Coronary artery (tissue), 2 donors: ENCODE results near the gene CNNM2.
"Not testable (repeated sequence)": the region's sequence is repeated elsewhere in the genome, so short reads cannot be mapped to it uniquely, and the experiment has no call there.

Experiments
- DNase-seq: peaks from one replicate; pipeline ENCODE4 v3.0.0-alpha.2; 2017; ENCODE audit warnings: low spot score
- H3K27ac ChIP-seq, 2 donors: fragments of 200-600 bp; sonication (generic); one replicate each; pipeline ENCODE4 v1.5.1; 2016 to 2019
- H3K4me3 ChIP-seq: fragments of 200-600 bp; sonication (generic); 2 replicates; pipeline ENCODE4 v1.5.1; 2016; ENCODE audit warnings: mild to moderate bottlenecking, moderate library complexity
- TF ChIP-seq, protein P1 (sequence below): fragments of 200-600 bp; sonication (generic); IDR thresholded peaks from one replicate; pipeline ENCODE4 v1.5.1; 2019; ENCODE audit warnings: antibody characterized with exemption

The CNNM2 gene

DNA sequence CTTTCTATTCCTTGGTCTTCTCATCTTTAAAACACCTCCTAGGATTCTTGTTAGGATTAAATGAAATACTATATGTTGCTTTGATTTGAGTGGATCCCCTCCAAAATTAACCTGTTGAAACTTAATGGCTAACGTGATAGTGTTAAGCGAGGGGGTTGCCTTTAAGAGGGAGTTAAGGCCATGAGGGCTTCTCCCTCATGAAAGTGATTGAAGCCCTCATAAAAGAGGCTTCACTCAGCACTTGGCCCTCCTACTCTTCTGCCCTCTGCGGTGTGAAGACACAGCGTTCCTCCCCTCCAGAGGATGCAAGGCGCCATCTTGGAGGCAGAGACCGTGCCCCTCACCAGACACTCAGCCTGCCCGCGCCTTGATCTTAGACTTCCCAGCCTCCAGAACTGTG lies 46.6 kb downstream of the CNNM2 start:
- peak overlapping the region in 1 of 2 donors; percentile 36 for H3K27ac ChIP-seq
- TF ChIP-seq, protein P1, sequence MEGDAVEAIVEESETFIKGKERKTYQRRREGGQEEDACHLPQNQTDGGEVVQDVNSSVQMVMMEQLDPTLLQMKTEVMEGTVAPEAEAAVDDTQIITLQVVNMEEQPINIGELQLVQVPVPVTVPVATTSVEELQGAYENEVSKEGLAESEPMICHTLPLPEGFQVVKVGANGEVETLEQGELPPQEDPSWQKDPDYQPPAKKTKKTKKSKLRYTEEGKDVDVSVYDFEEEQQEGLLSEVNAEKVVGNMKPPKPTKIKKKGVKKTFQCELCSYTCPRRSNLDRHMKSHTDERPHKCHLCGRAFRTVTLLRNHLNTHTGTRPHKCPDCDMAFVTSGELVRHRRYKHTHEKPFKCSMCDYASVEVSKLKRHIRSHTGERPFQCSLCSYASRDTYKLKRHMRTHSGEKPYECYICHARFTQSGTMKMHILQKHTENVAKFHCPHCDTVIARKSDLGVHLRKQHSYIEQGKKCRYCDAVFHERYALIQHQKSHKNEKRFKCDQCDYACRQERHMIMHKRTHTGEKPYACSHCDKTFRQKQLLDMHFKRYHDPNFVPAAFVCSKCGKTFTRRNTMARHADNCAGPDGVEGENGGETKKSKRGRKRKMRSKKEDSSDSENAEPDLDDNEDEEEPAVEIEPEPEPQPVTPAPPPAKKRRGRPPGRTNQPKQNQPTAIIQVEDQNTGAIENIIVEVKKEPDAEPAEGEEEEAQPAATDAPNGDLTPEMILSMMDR: no peak
- no peak for DNase-seq
- no peak overlapping the region for H3K4me3 ChIP-seq

DNA sequence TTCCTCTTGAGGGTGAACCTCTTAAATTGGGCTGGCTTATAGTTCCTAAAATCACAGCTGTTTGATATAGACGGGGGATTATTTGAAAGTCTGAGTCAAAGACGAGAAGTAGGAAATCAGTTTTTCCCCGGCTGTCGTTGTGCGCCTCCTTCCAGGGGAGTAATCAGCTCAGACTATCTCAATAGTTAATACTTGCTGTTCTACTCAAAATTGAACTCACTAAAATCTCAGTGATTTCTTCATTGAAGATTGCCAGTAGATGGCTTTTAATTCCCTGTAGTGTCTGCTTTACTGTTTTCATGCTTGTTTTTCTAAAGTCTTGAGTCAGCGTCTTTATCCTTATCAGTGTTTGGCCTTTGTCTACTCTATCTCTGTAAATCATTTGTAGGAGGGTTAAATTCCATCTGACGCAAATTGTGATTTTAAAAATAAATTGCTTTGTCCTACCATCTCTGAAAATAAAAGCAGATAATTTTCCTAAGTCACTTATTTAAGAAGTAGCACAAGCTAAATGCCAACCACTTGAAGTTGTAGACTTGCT lies 47.3 kb downstream of the CNNM2 start:
- no peak overlapping the region for H3K4me3 ChIP-seq
- DNase-seq: no peak
- H3K27ac ChIP-seq: peak overlapping the region in 1 of 2 donors; percentile 36
- TF ChIP-seq, protein P1: no peak

DNA sequence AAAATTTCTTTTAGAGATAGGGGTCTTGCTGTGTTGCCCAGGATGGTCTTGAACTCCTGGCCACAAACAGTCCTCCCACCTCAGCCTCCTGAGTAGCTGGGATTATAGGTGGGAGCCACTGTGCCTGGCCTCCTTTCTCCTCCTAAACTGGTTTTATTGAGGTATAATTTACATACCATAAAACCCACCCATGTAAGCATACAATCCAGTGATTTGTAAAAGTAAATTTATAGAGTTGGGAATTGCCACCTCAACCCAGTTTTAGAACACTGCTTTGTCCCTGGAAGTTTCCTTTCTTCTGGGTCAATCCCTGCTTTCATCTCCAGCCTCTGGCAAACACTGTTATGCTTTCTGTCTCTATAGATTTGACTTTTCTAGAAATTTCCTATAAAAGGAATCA lies 49.0 kb downstream of the CNNM2 start:
- H3K27ac ChIP-seq: no peak overlapping the region
- TF ChIP-seq, protein P1: no peak
- no peak overlapping the region for H3K4me3 ChIP-seq
- DNase-seq: no peak

DNA sequence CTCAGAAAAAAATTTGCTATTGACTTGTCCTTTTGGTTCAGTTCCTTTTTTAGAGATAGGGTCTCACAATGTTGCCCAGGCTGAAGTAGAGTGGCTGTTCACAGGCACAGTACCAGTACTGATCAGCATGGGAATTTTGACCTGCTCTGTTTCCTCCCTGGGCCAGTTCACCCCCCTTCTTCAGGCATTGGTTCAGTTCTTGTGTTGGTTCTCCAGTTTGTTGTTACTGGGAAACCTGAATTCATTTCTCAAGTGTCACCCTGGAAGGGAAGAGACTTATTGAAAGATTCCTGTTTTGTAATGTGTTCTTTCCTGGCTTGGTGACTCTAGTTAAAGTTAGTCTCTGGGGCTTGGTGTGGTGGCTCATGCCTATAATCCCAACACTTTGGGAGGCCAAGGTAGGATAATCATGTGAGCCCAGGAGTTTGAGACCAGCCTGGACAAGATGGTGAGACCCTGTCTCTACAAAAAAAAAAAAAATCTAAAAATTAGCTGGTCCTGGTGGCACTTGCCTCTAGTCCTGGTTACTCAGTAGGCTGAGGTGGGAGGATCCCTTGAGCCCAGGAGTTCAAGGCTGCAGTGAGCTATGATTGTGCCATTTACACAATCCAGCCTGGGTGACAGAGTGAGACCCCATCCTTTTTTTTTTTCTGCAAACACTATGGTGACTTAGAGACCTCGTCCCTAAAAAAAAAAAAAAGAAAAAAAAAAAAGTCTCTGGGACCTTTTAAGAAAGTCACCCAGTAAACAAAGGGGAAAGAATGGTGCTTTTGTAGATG lies 52.7 kb downstream of the CNNM2 start:
- no peak for DNase-seq
- TF ChIP-seq, protein P1: no peak
- Histone ChIP-seq H3K4me3 (no peak overlapping the region), H3K27ac (peak overlapping the region in 1 of 2 donors; percentile 9)

DNA sequence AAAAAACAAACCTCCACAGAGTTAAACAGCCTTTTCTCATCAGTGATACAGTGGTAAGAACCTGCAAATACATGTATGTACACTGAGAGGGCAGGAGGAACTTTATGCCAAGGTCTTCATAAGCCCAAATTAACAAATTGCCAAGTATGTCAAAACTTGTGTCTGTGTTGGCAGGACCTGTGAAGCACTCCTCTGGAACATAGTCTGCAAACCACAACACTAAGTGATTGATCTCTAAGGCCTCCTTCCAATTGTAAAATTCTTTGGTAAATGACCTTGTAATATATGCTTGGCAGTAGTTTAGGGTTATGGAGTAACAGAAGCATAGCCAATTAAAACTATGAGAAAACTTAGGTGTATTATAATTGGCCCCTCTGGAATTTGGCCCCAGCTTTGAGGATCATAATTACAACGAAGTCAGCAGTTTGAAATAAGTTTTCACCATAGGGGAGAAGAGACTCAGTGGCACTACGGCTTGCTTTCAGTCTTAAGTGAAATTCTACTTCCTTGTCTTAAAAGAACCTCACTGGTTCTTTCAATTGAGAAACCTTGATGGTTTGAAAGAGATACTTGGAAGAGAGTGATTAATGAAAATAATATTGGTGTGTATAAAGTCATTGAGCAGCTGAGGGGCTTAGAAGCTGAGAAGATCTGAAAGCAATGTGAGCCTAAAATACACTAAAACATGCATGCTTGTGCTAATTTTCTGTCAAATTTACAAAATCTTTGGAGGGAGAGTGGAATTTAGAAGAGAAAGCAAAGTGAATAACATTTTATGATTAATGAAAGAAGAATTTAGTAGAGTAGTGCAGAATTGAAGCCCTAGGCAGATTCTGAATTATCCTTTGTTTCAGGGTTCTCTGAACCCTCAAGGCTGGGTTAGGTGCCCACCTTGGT lies 57.6 kb downstream of the CNNM2 start:
- TF ChIP-seq, protein P1: no peak
- H3K27ac ChIP-seq: peak overlapping the region; percentile 18 to 58
- DNase-seq: no peak

DNA sequence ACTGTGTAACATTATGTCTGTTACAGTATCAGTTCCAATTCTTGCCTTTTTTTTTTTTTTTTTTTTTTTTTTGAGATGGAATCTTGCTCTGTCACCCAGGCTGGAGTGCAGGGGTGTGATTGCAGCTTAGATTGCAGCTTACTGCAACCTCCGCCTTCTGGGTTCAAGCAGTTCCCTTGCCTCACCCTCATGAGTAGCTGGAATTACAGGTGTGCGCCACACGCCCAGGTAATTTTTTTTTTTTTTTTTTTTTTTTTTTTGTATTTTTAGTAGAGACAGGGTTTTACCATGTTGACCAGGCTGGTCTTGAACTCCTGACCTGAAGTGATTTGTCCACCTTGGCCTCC lies 58.3 kb downstream of the CNNM2 start:
- H3K4me3 ChIP-seq, DNase-seq: not testable (repeated sequence)
- H3K27ac ChIP-seq: peak overlapping the region in 1 of 2 donors; percentile 28

More for the DNA sequence above, 57.6 kb downstream of the CNNM2 start:
- peak overlapping the region; percentile 15 for H3K4me3 ChIP-seq

DNA sequence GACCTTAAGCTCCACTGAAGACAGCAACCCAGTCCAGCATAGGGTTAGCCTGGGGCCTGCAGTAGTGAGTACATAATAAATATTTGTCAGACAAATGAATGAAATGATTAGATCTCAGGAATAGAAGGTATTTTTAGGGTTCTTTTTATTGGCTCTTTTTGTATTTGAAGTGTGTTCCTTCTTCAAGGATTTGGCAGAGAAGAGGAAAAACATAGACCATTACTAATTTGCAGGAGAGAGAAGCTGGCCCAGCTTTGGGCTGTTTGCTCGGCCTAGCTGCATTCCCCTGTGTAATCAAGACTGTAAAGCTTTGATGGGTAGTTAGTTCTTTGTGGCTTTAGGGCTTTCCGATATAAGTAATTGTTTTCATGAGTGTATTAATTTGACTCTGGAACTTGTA lies 64.2 kb downstream of the CNNM2 start:
- no peak for DNase-seq
- no peak overlapping the region for H3K4me3 ChIP-seq
- TF ChIP-seq, protein P1: no peak
- no peak overlapping the region for H3K27ac ChIP-seq
